IPS-15b (cell line): ENCODE measurements around the gene CANT1.

Experiments
- H3K27me3 ChIP-seq: one replicate; pipeline ENCODE4 v1.6.1; 2013; ENCODE audit warnings: low read length; ENCODE audit not compliant: control insufficient read depth, insufficient read depth
- H3K36me3 ChIP-seq: one replicate; pipeline ENCODE4 v1.6.1; 2013; ENCODE audit warnings: low read length; ENCODE audit not compliant: control insufficient read depth, insufficient read depth
- H3K4me1 ChIP-seq: one replicate; pipeline ENCODE4 v1.6.1; 2013; ENCODE audit warnings: mild to moderate bottlenecking, low read length; ENCODE audit not compliant: control insufficient read depth, insufficient read depth
- H3K4me3 ChIP-seq: one replicate; pipeline ENCODE4 v1.5.1; 2013; ENCODE audit warnings: low read depth, low read length
- H3K9ac ChIP-seq: one replicate; pipeline ENCODE4 v1.6.1; 2013; ENCODE audit warnings: low read depth, mild to moderate bottlenecking, low read length
- H3K9me3 ChIP-seq: one replicate; pipeline ENCODE4 v1.6.1; 2013; ENCODE audit warnings: mild to moderate bottlenecking, low read length; ENCODE audit not compliant: control insufficient read depth, insufficient read depth

The CANT1 gene

DNA sequence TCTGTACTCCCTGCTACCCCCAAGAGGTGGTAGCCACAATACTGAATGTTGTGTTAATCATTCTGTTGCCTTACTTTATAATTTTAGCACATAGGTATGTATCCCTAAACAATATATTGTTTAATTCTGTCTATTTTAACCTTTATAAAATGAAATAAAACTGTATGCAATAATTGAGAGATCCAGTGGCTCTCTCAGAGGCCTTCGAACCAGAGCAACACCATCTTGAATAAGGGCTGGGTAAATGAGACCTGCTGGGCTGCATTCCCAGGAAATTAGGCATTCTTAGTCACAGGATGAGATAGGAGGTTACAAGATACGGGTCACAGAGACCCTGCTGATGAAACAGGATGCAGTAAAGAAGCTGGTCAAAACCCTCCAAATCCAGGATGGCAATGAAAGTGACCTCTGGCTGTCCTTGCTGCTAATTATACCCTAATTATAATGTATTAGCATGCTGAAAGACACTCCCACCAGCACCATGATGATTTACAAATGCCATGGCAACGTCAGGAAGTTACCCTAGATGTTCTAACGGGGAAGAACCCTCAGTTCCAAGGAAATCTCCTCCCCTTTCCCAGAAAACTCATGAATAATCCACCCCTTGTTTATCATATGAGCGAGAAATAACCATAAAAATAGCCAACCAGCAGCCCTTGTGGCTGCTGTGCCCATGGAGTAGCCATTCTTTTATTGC is 2.0 kb upstream of the CANT1 start:
- no peak overlapping the region for H3K9ac ChIP-seq
- no peaks in the 10 kb centered on the region for H3K36me3 ChIP-seq
- peaks cover 28% of the 10 kb centered on the region for H3K27me3 ChIP-seq
- H3K4me1 ChIP-seq: peaks cover 2% of the 10 kb centered on the region
- H3K4me3 ChIP-seq: no peak overlapping the region
- H3K9me3 ChIP-seq: peaks cover 18% of the 10 kb centered on the region

GRCh38 chr17:79010304-79010646 is 711 bp upstream of the CANT1 start:
- Histone ChIP-seq H3K27me3 (peaks cover 41% of the 10 kb centered on the region), H3K4me3 (peak overlapping the region; percentile 46), H3K4me1 (peaks cover 2% of the 10 kb centered on the region), H3K9me3 (peaks cover 14% of the 10 kb centered on the region), H3K9ac (no peak overlapping the region), H3K36me3 (no peaks in the 10 kb centered on the region)

- Histone ChIP-seq H3K4me1 (peaks cover 2% of the 10 kb centered on the region), H3K9me3 (peaks cover 4% of the 10 kb centered on the region), H3K9ac (peak overlapping the region; percentile 47), H3K27me3 (peaks cover 41% of the 10 kb centered on the region), H3K4me3 (peak overlapping the region; percentile 93), H3K36me3 (no peaks in the 10 kb centered on the region)
Measured at GRCh38 chr17:79008666-79009387, 737 bp downstream of the CANT1 start.

GRCh38 chr17:79007504-79008381 is 1.8 kb downstream of the CANT1 start:
- H3K36me3 ChIP-seq: no peaks in the 10 kb centered on the region
- H3K4me3 ChIP-seq: no peak overlapping the region
- H3K4me1 ChIP-seq: peaks cover 2% of the 10 kb centered on the region
- no peaks in the 10 kb centered on the region for H3K9me3 ChIP-seq
- H3K9ac ChIP-seq: no peak overlapping the region
- H3K27me3 ChIP-seq: peaks cover 46% of the 10 kb centered on the region

GRCh38 chr17:79006794-79007503 is 2.6 kb downstream of the CANT1 start:
- Histone ChIP-seq H3K27me3 (peaks cover 54% of the 10 kb centered on the region), H3K9me3 (no peaks in the 10 kb centered on the region), H3K9ac (no peak overlapping the region), H3K4me3 (no peak overlapping the region), H3K4me1 (peaks cover 2% of the 10 kb centered on the region), H3K36me3 (no peaks in the 10 kb centered on the region)

- H3K27me3 ChIP-seq: peaks cover 55% of the 10 kb centered on the region
Measured at GRCh38 chr17:79006046-79006445, 3.5 kb downstream of the CANT1 start.

DNA sequence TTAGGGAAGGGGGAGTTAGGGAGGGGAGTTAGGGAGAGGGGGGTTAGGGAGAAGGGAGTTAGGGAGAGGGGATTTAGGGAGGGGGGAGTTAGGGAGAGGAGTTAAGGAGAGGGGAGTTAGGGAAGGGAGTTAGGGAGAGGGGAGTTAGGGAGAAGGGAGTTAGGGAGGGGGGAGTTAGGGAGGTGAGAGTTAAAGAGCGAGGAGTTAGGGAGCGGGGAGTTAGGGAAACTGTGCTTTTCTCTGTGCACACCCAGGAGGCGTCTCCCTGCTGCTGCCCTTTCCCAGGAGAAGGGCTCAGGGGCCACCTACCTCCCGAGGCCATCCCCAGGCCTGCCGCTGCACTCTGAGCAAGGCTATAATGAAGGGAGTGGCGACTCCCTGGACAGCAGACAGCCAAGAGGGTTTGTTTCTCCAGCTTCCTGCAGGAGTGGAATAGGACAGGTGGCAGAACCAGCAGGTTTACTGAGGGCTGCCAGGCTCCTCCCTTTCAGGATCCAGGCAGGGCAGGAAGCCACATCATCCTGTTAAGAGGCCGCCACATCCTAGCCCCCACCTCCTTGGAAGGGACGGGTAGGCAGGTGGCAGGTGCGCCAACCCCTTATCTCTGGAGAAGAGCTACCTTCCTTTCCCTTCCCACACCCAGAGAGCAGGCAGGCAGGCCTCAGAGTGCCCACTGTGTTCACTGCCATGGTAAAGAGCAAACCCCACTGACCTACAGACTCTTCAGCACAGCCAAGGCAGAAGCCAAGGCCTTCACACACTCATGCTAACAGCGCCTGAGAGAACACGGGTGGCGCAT is 4.3 kb downstream of the CANT1 start:
- Histone ChIP-seq H3K9ac (no peak overlapping the region), H3K4me1 (peaks cover 2% of the 10 kb centered on the region), H3K27me3 (peaks cover 55% of the 10 kb centered on the region), H3K9me3 (no peaks in the 10 kb centered on the region), H3K36me3 (no peaks in the 10 kb centered on the region), H3K4me3 (no peak overlapping the region)

More at GRCh38 chr17:79006046-79006445, 3.5 kb downstream of the CANT1 start:
- H3K4me3 ChIP-seq: no peak overlapping the region
- H3K9me3 ChIP-seq: no peaks in the 10 kb centered on the region
- H3K9ac ChIP-seq: no peak overlapping the region
- no peaks in the 10 kb centered on the region for H3K36me3 ChIP-seq
- H3K4me1 ChIP-seq: peaks cover 2% of the 10 kb centered on the region

GRCh38 chr17:79003661-79004411 is 5.7 kb downstream of the CANT1 start:
- no peak overlapping the region for H3K9ac ChIP-seq
- no peak overlapping the region for H3K4me3 ChIP-seq
- no peaks in the 10 kb centered on the region for H3K9me3 ChIP-seq
- no peaks in the 10 kb centered on the region for H3K36me3 ChIP-seq
- H3K27me3 ChIP-seq: peaks cover 52% of the 10 kb centered on the region
- H3K4me1 ChIP-seq: peaks cover 2% of the 10 kb centered on the region

GRCh38 chr17:79002796-79003593 is 6.6 kb downstream of the CANT1 start:
- Histone ChIP-seq H3K36me3 (no peaks in the 10 kb centered on the region), H3K4me3 (no peak overlapping the region), H3K9ac (no peak overlapping the region), H3K9me3 (no peaks in the 10 kb centered on the region), H3K4me1 (peaks cover 2% of the 10 kb centered on the region), H3K27me3 (peaks cover 44% of the 10 kb centered on the region)

DNA sequence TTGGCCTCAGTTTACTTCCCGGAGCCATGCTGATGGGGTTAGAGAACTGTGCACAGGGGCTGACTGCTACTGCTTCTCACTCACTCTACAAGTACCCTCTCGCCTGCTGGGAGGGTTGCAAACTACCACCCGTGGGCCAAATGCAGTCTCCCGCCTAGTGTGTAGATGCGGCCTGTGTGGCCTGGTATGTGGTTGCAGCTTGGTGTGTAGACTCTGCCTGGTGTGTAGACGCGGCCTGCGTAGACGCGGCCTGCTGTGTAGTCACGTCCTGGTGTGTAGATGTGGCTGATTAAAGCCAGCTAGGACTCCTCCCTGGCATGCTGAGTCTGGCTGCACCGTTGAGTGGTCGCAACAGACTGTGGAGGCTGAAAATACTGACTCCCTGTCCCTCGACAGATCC is 7.3 kb downstream of the CANT1 start:
- no peak overlapping the region for H3K4me3 ChIP-seq
- no peaks in the 10 kb centered on the region for H3K9me3 ChIP-seq
- H3K27me3 ChIP-seq: peaks cover 37% of the 10 kb centered on the region
- H3K36me3 ChIP-seq: peaks cover 3% of the 10 kb centered on the region
- H3K9ac ChIP-seq: no peak overlapping the region
- peaks cover 2% of the 10 kb centered on the region for H3K4me1 ChIP-seq
